K562 (cell line): ENCODE measurements around the gene ZYG11A. TPM values are rescaled to one million over a fixed set of nuclear protein-coding genes. Genes with fewer than 3 reads are reported as not detected.

Experiments used
- ADNP ChIP-seq: fragments of 200-800 bp; sonication (Bioruptor generic); IDR thresholded peaks from 2 replicates; pipeline ENCODE4 v1.6.1; 2016; ENCODE audit warnings: missing genetic modification characterization, missing compliant biosample characterization
- ATF7 ChIP-seq: fragments of 450-650 bp; IDR thresholded peaks from 2 replicates; pipeline ENCODE4 v1.7.1; 2014; ENCODE audit warnings: mild to moderate bottlenecking, moderate library complexity
- BCOR ChIP-seq: fragments of 450-650 bp; IDR thresholded peaks from 2 replicates; pipeline ENCODE4 v1.6.1; 2016
- CBX3 ChIP-seq, 2 experiments: IDR thresholded peaks; 1 replicate in 1 of 2; 2 replicates in 1 of 2; pipeline ENCODE4 v1.6.1; 2012; ENCODE audit warnings: inconsistent platforms in 2 of 2, low read length in 2 of 2, borderline replicate concordance in 1 of 2, control low read depth in 1 of 2
- CREBBP ChIP-seq: IDR thresholded peaks from one replicate; pipeline ENCODE4 v1.6.1; 2012; ENCODE audit warnings: low read depth, mild to moderate bottlenecking, control low read depth, inconsistent platforms, low read length
- DPF2 ChIP-seq: fragments of 450-650 bp; IDR thresholded peaks from 2 replicates; pipeline ENCODE4 v1.6.1; 2016
- EHMT2 ChIP-seq: fragments of 450-650 bp; IDR thresholded peaks from 2 replicates; pipeline ENCODE4 v1.6.1; 2018; ENCODE audit warnings: antibody characterized with exemption
- ELK1 ChIP-seq: sonication (generic); formaldehyde crosslinking; IDR thresholded peaks from 2 replicates; pipeline ENCODE4 v1.8.1; 2022; ENCODE audit warnings: missing genetic modification reagents
- EP300 ChIP-seq: IDR thresholded peaks from 2 replicates; pipeline ENCODE4 v1.6.1; 2012; ENCODE audit warnings: low read length, improper control_type of control experiment
- FOS ChIP-seq: IDR thresholded peaks from 3 replicates; pipeline ENCODE4 v1.6.1; 2011; ENCODE audit not compliant: insufficient read length; ENCODE audit errors: extremely low read depth
- HDAC2 ChIP-seq: fragments of 450-650 bp; IDR thresholded peaks from 2 replicates; pipeline ENCODE4 v1.6.1; 2016; ENCODE audit warnings: mild to moderate bottlenecking
- MTA2 ChIP-seq: fragments of 450-650 bp; IDR thresholded peaks from 2 replicates; pipeline ENCODE4 v1.6.1; 2016; ENCODE audit warnings: low read depth
- RCOR1 ChIP-seq, 2 experiments: IDR thresholded peaks; 2 replicates each; pipeline ENCODE4 v1.6.1; 2012; ENCODE audit warnings: low read depth in 2 of 2, low read length in 2 of 2, borderline replicate concordance in 1 of 2, improper control_type of control experiment in 1 of 2
- SMARCA5 ChIP-seq: fragments of 450-650 bp; IDR thresholded peaks from 2 replicates; pipeline ENCODE4 v1.6.1; 2016
- SP1 ChIP-seq: sonication (generic); formaldehyde crosslinking; IDR thresholded peaks from 2 replicates; pipeline ENCODE4 v1.8.1; 2022; ENCODE audit warnings: mild to moderate bottlenecking, missing genetic modification reagents
- SUPT5H ChIP-seq: fragments of 450-650 bp; IDR thresholded peaks from 2 replicates; pipeline ENCODE4 v1.6.1; 2016
- TFAM ChIP-seq: fragments of 250-450 bp; sonication (Bioruptor Pico); conservative IDR thresholded peaks from 2 replicates; pipeline ENCODE4 v1.5.0; 2021; ENCODE audit warnings: mild to moderate bottlenecking, moderate library complexity
- YY1 ChIP-seq, 3 experiments: IDR thresholded peaks; 2 replicates each; pipeline ENCODE4 v1.6.1; 2011; ENCODE audit warnings: low read length in 2 of 3, mild to moderate bottlenecking in 2 of 3, moderate library complexity in 2 of 3, borderline replicate concordance in 1 of 3, control low read depth in 1 of 3, low read depth in 1 of 3; ENCODE audit not compliant: insufficient read depth in 3 of 3, insufficient replicate concordance in 2 of 3, control insufficient read depth in 1 of 3, insufficient read length in 1 of 3; ENCODE audit errors: extremely low read depth in 1 of 3
- ZNF121 ChIP-seq: sonication (generic); formaldehyde crosslinking; conservative IDR thresholded peaks from 2 replicates; pipeline ENCODE4 v1.8.0; 2022; ENCODE audit warnings: missing genetic modification reagents
- ZNF592 ChIP-seq: fragments of 450-650 bp; IDR thresholded peaks from 2 replicates; pipeline ENCODE4 v1.6.1; 2017; ENCODE audit warnings: antibody characterized with exemption, mild to moderate bottlenecking
- polyA plus RNA-seq, 8 experiments: library from polyadenylated mRNA; depleted of rRNA in 4 of 8; stranded (reverse) in 5 of 8; unstranded in 3 of 8; fragments of >200 nt; fragmentation: Nextera tagmentation in 2 of 8; fragmentation: Illumina TruSeq in 1 of 8; extraction: Ambion mirVana in 2 of 8; extraction: Trizol in 1 of 8; gene quantifications; 2 replicates each; pipeline versions ENCODE4 v1.2.1 to v1.2.3, GENCODE V29; 2011 to 2014; ENCODE audit warnings: inconsistent platforms in 1 of 8, missing spikeins in 1 of 8
- total RNA-seq, 7 experiments: library from RNA; depleted of rRNA in 6 of 7; stranded (reverse); fragments of >200 nt in 6 of 7; fragmentation: Illumina TruSeq in 2 of 7; extraction: Trizol in 2 of 7; gene quantifications; 2 replicates each; pipeline versions ENCODE4 v1.2.1 to v1.2.3, GENCODE V29; 2011 to 2021; ENCODE audit warnings: low replicate concordance in 1 of 7

Gene ZYG11A
- total and polyA plus RNA-seq, 9 of the 15 experiments (the other 6 are each of a cell fraction or from before 2014, with no cell fraction given), result 4.5 to 21.9 (median 14.0) TPM

- TF ChIP-seq ZNF592, result 0 out of 2 replicates have a peak, but pooled peaks have one; percentile 12
- no peak for TF ChIP-seq YY1 (IDR thresholded peaks at IDR 0.05; ENCODE audit: borderline replicate concordance in 1 of 3, control insufficient read depth in 1 of 3, extremely low read depth in 1 of 3, insufficient read depth in 3 of 3, insufficient read length in 1 of 3, insufficient replicate concordance in 2 of 3, low read depth in 1 of 3, low read length in 2 of 3)
- TF ChIP-seq ATF7, result no peak
- TF ChIP-seq ELK1 (CRISPR knock-in tag), result no peak
- TF ChIP-seq ZNF121 (CRISPR knock-in tag), result 0 out of 2 replicates have a peak, but pooled peaks have one; percentile 17
- peak; percentile 46; the same call in 1 of the 2 replicates for TF ChIP-seq SP1 (CRISPR knock-in tag)
- 0 out of 2 replicates have a peak, but pooled peaks have one; percentile 8 for TF ChIP-seq MTA2
- no peak for TF ChIP-seq SUPT5H
- peak; percentile 43; the same call in 1 of the 2 replicates for TF ChIP-seq EP300
- TF ChIP-seq CBX3 (IDR thresholded peaks at IDR 0.05; ENCODE audit: borderline replicate concordance in 1 of 2, low read length in 2 of 2), result peak in 1 of 2 experiments; percentile 63; a peak in 1 of 3 replicates
- peak; percentile 62; the same call in 1 of the 2 replicates for TF ChIP-seq SMARCA5
- no peak for TF ChIP-seq CREBBP
- peak; percentile 21 to 74; a peak in 1 of 4 replicates for TF ChIP-seq RCOR1 (IDR thresholded peaks at IDR 0.05; ENCODE audit: borderline replicate concordance in 1 of 2, low read depth in 2 of 2, low read length in 2 of 2)
- no peak for TF ChIP-seq TFAM
- peak; percentile 14; the same call in 1 of the 2 replicates for TF ChIP-seq EHMT2
- TF ChIP-seq DPF2, result peak; percentile 85
- peak; percentile 94 for TF ChIP-seq BCOR
- peak; percentile 78 for TF ChIP-seq HDAC2
- TF ChIP-seq FOS, result peak; percentile 59
- peak; percentile 86 for TF ChIP-seq ADNP (tag)
- TF ChIP-seq, all 486 proteins: peak for 41
Observed at GRCh38 chr1:52907068-52907811, 64.7 kb downstream of the ZYG11A start (continued).
